GM10266 (cell line): ENCODE results near the gene CPHXL.

Experiments used
- DNase-seq: peaks from one replicate; pipeline ENCODE4 v3.0.0; 2012; ENCODE audit errors: extremely low spot score
- CTCF ChIP-seq: IDR thresholded peaks from 2 replicates; pipeline ENCODE4 v1.5.1; 2012; ENCODE audit warnings: mild to moderate bottlenecking, low read depth; ENCODE audit not compliant: control insufficient read depth, insufficient read depth; ENCODE audit errors: missing control alignments

CPHXL gene

GRCh38 chr16:75726390-75726789 is at the start of gene CPHXL:
Gene CPHXL (minus strand): TSS chr16:75726490. CDS start chr16:75726442, 48 bp downstream.
- DNase-seq: no peak
- no peak for TF ChIP-seq CTCF

- DNase-seq: no peak
- no peak for TF ChIP-seq CTCF
Observed at GRCh38 chr16:75774197-75774596, 47.9 kb upstream of the CPHXL start.

- no peak for DNase-seq
- no peak for TF ChIP-seq CTCF
Observed at GRCh38 chr16:75770051-75770450, 43.8 kb upstream of the CPHXL start.

GRCh38 chr16:75764154-75764768 is 38.0 kb upstream of the CPHXL start:
- TF ChIP-seq CTCF: peak; percentile 86
- peak; percentile 45 for DNase-seq

- no peak for TF ChIP-seq CTCF
- no peak for DNase-seq
Observed at GRCh38 chr16:75763204-75763603, 36.9 kb upstream of the CPHXL start.

GRCh38 chr16:75762746-75763145 is 36.5 kb upstream of the CPHXL start:
- no peak for TF ChIP-seq CTCF

GRCh38 chr16:75761108-75761507 is 34.8 kb upstream of the CPHXL start:
- no peak for TF ChIP-seq CTCF

More at GRCh38 chr16:75762746-75763145, 36.5 kb upstream of the CPHXL start:
- no peak for DNase-seq

More at GRCh38 chr16:75761108-75761507, 34.8 kb upstream of the CPHXL start:
- no peak for DNase-seq
